GM12872 (cell line): ENCODE data around the gene CUEDC1.
A peak's percentile ranks its signal among the peaks of the same experiment; 100 is the strongest.

Experiments used
- CTCF ChIP-seq: IDR thresholded peaks from 3 replicates; pipeline ENCODE4 v1.5.1; 2011; ENCODE audit warnings: low read depth, mild to moderate bottlenecking, low read length, moderate library complexity; ENCODE audit not compliant: insufficient read depth

CUEDC1 gene

GRCh38 chr17:57899391-57899790, 55.8 kb downstream of the CUEDC1 start:
- no peak for TF ChIP-seq CTCF

GRCh38 chr17:57898487-57899311, 56.5 kb downstream of the CUEDC1 start:
- no peak for TF ChIP-seq CTCF

GRCh38 chr17:57895382-57896060, 59.7 kb downstream of the CUEDC1 start:
- TF ChIP-seq CTCF = no peak

GRCh38 chr17:57894848-57895247, 60.4 kb downstream of the CUEDC1 start:
- TF ChIP-seq CTCF = no peak

- TF ChIP-seq CTCF = no peak
Observed at GRCh38 chr17:57892820-57893595, 62.2 kb downstream of the CUEDC1 start.

- TF ChIP-seq CTCF = peak; percentile 99
Observed at GRCh38 chr17:57892146-57892819, 62.9 kb downstream of the CUEDC1 start.

GRCh38 chr17:57890857-57891232, 64.4 kb downstream of the CUEDC1 start:
- no peak for TF ChIP-seq CTCF
